ENCODE results near the gene AOC2. TPM values are rescaled to one million over a fixed set of nuclear protein-coding genes. Genes with fewer than 3 reads are reported as not detected.
A peak's percentile ranks its signal among the peaks of the same experiment; 100 is the strongest.

The AOC2 gene
- total RNA-seq, 1 donor from 2014 or later = not detected

GRCh38 chr17:42817866-42818265 lies 26.5 kb upstream of the AOC2 start:
- no peak for TF ChIP-seq CTCF (conservative IDR thresholded peaks at IDR 0.05; ENCODE audit: low read depth, low read length)
- DNase-seq (ENCODE audit: low read depth) = no peak
- H3K4me3 ChIP-seq (ENCODE audit: low read depth, low read length) = no peak overlapping the region

- H3K4me3 ChIP-seq (ENCODE audit: low read depth, low read length) = no peak overlapping the region
- TF ChIP-seq CTCF (conservative IDR thresholded peaks at IDR 0.05; ENCODE audit: low read depth, low read length) = no peak
- no peak for DNase-seq (ENCODE audit: low read depth)
Observed at GRCh38 chr17:42818379-42818778, 26.0 kb upstream of the AOC2 start.

- DNase-seq (ENCODE audit: low read depth) = no peak
- peak; percentile 92 for TF ChIP-seq CTCF (conservative IDR thresholded peaks at IDR 0.05; ENCODE audit: low read depth, low read length)
- H3K4me3 ChIP-seq (ENCODE audit: low read depth, low read length) = no peak overlapping the region
Observed at GRCh38 chr17:42819939-42820535, 24.3 kb upstream of the AOC2 start.

- no peak for TF ChIP-seq CTCF (conservative IDR thresholded peaks at IDR 0.05; ENCODE audit: low read depth, low read length)
- no peak for DNase-seq (ENCODE audit: low read depth)
- H3K4me3 ChIP-seq (ENCODE audit: low read depth, low read length) = no peak overlapping the region
Observed at GRCh38 chr17:42821176-42821575, 23.2 kb upstream of the AOC2 start.

- DNase-seq (ENCODE audit: low read depth) = no peak
- no peak overlapping the region for H3K4me3 ChIP-seq (ENCODE audit: low read depth, low read length)
- no peak for TF ChIP-seq CTCF (conservative IDR thresholded peaks at IDR 0.05; ENCODE audit: low read depth, low read length)
Observed at GRCh38 chr17:42827472-42827871, 16.9 kb upstream of the AOC2 start.

GRCh38 chr17:42830971-42831370 lies 13.4 kb upstream of the AOC2 start:
- no peak for TF ChIP-seq CTCF (conservative IDR thresholded peaks at IDR 0.05; ENCODE audit: low read depth, low read length)
- no peak overlapping the region for H3K4me3 ChIP-seq (ENCODE audit: low read depth, low read length)
- DNase-seq (ENCODE audit: low read depth) = no peak

GRCh38 chr17:42832213-42832933 lies 12.0 kb upstream of the AOC2 start:
- no peak for TF ChIP-seq CTCF (conservative IDR thresholded peaks at IDR 0.05; ENCODE audit: low read depth, low read length)
- DNase-seq (ENCODE audit: low read depth) = no peak
- H3K4me3 ChIP-seq (ENCODE audit: low read depth, low read length) = peak overlapping the region; percentile 94
